HepG2 (cell line): Measurements from ENCODE around the gene KSR1. TPM values are rescaled to one million over a fixed set of nuclear protein-coding genes. Genes with fewer than 3 reads are reported as not detected.

Source experiments
- ATAC-seq: fragments of 200-7000 bp; cut with Tn5 transposase; 3 replicates; pipeline ENCODE4 v1.9.1; 2020; ENCODE audit warnings: mild to moderate bottlenecking, moderate library complexity
- BruUV-seq: library from RNA; stranded (reverse); fragments of 400-500 nt; replicated peaks from 2 replicates; lab custom pipeline; 2021; lab: Mats Ljungman, UMichigan
- CTCF ChIA-PET: fragments of 300-600 bp; formaldehyde crosslinking; extraction: SDS; loops from one replicate; lab custom pipeline; 2021; ENCODE audit warnings: low total read pairs, inconsistent platforms, low intra/inter-chr PET ratio; lab: Yijun Ruan, JAX
- POLR2A ChIA-PET: fragments of 350-600 bp; sonication (Branson Sonifier 250); formaldehyde crosslinking; loops from one replicate; lab custom pipeline; 2020; ENCODE audit warnings: antibody characterized with exemption, inconsistent platforms; lab: Yijun Ruan, JAX
- DNase-seq: peaks from one replicate; pipeline ENCODE4 v3.0.0-alpha.2; 2015; ENCODE audit warnings: low spot score
- FAIRE-seq: peaks from 3 replicates; lab custom pipeline; 2011; peaks lifted over from hg19 to GRCh38; lab: Jason Lieb, UNC
- H2AFZ ChIP-seq: one replicate; pipeline ENCODE4 v1.6.1; 2011; ENCODE audit warnings: low read length, inconsistent platforms
- H3K27ac ChIP-seq: fragments of 300-600 bp; 3 replicates; pipeline ENCODE4 v1.8.0; 2011; ENCODE audit warnings: mixed run types, mild to moderate bottlenecking, mixed read lengths, low read length, inconsistent platforms; ENCODE audit not compliant: insufficient read depth; ENCODE audit errors: extremely low read length
- H3K27me3 ChIP-seq, 2 experiments: fragments of 200-600 bp in 1 of 2; 2 replicates in 1 of 2; 3 replicates in 1 of 2; pipeline versions ENCODE4 v1.6.0 to v1.8.0; 2011; ENCODE audit warnings: low read length in 2 of 2, mild to moderate bottlenecking in 2 of 2, moderate library complexity in 2 of 2, inconsistent platforms in 1 of 2; ENCODE audit not compliant: insufficient read depth in 2 of 2, control insufficient read depth in 1 of 2
- H3K36me3 ChIP-seq, 2 experiments: fragments of 200-600 bp in 1 of 2; replicated peaks in 1 of 2; 2 replicates in 1 of 2; 3 replicates in 1 of 2; pipeline versions ENCODE4 v1.5.1 to v1.8.0; 2011; ENCODE audit warnings: low read length in 2 of 2, inconsistent platforms in 1 of 2; ENCODE audit not compliant: insufficient read depth in 2 of 2, control insufficient read depth in 1 of 2
- H3K4me1 ChIP-seq: 2 replicates; pipeline ENCODE4 v1.5.1; 2012; ENCODE audit warnings: low read length, inconsistent platforms; ENCODE audit not compliant: insufficient read depth
- H3K4me2 ChIP-seq: 2 replicates; pipeline ENCODE4 v1.6.0; 2011; ENCODE audit warnings: low read depth, low read length, inconsistent platforms
- H3K4me3 ChIP-seq, 3 experiments: fragments of 200-600 bp in 1 of 3; sonication (generic), shearing (Covaris generic) in 1 of 3; replicated peaks in 1 of 3; 2 replicates each; pipeline ENCODE4 v1.5.1; 2011 to 2016; ENCODE audit warnings: low read length in 3 of 3, inconsistent platforms in 2 of 3, low read depth in 2 of 3, mild to moderate bottlenecking in 2 of 3, control low read depth in 1 of 3, mixed read lengths in 1 of 3; ENCODE audit not compliant: insufficient read depth in 1 of 3
- H3K79me2 ChIP-seq: one replicate; pipeline ENCODE4 v1.6.1; 2011; ENCODE audit warnings: low read length, inconsistent platforms; ENCODE audit not compliant: insufficient read depth
- H3K9ac ChIP-seq: 2 replicates; pipeline ENCODE4 v1.6.0; 2011; ENCODE audit warnings: mild to moderate bottlenecking, low read depth, low read length, inconsistent platforms; ENCODE audit not compliant: insufficient read depth
- H3K9me3 ChIP-seq: 2 replicates; pipeline ENCODE4 v1.5.1; 2012; ENCODE audit warnings: mild to moderate bottlenecking, low read length
- H4K20me1 ChIP-seq: 2 replicates; pipeline ENCODE4 v1.6.0; 2011; ENCODE audit warnings: inconsistent platforms, mild to moderate bottlenecking, low read length, moderate library complexity; ENCODE audit not compliant: insufficient read depth
- ARNT2 ChIP-seq: sonication (generic); formaldehyde crosslinking; IDR thresholded peaks from 2 replicates; pipeline ENCODE4 v1.8.0; 2022; ENCODE audit warnings: mild to moderate bottlenecking, low read depth, missing genetic modification reagents, moderate library complexity
- GZF1 ChIP-seq: sonication (generic); formaldehyde crosslinking; IDR thresholded peaks from 2 replicates; pipeline ENCODE4 v1.5.1; 2020; ENCODE audit warnings: mild to moderate bottlenecking, missing genetic modification reagents
- HNF4G ChIP-seq, 2 experiments: sonication (generic) in 1 of 2; formaldehyde crosslinking in 1 of 2; IDR thresholded peaks; 2 replicates each; pipeline versions ENCODE4 v1.4.0 to v1.6.1; 2011 to 2020; ENCODE audit warnings: borderline replicate concordance in 2 of 2, low read depth in 2 of 2, mild to moderate bottlenecking in 2 of 2, low read length in 1 of 2, missing genetic modification reagents in 1 of 2, moderate library complexity in 1 of 2
- KAT8 ChIP-seq: IDR thresholded peaks from 2 replicates; pipeline ENCODE4 v1.6.1; 2016; ENCODE audit warnings: missing genetic modification reagents, missing compliant biosample characterization
- NRL ChIP-seq: sonication (generic); formaldehyde crosslinking; IDR thresholded peaks from 2 replicates; pipeline ENCODE4 v1.5.0; 2020; ENCODE audit warnings: missing genetic modification reagents, mild to moderate bottlenecking, moderate library complexity, borderline replicate concordance
- SMC3 ChIP-seq: IDR thresholded peaks from 2 replicates; pipeline ENCODE4 v1.6.1; 2011; ENCODE audit warnings: low read length, improper control_type of control experiment
- TSC22D2 ChIP-seq: sonication (generic); formaldehyde crosslinking; IDR thresholded peaks from 2 replicates; pipeline ENCODE4 v1.5.1; 2020; ENCODE audit warnings: missing genetic modification reagents, mild to moderate bottlenecking, borderline replicate concordance
- ZFP41 ChIP-seq: sonication (generic); formaldehyde crosslinking; IDR thresholded peaks from 2 replicates; pipeline ENCODE4 v1.4.0; 2020; ENCODE audit warnings: mild to moderate bottlenecking, missing genetic modification reagents, borderline replicate concordance
- WGBS: methylation state at CpG from one replicate; pipeline ENCODE4 v1.1.6; 2017; ENCODE audit warnings: low lambda C conversion rate; 5-methylcytosine and 5-hydroxymethylcytosine counted together
- in situ Hi-C: cut with HindIII; loops from 2 replicates; pipeline ENCODE4 v1.10.0; 2017; ENCODE audit warnings: low pct_unique_long_range_greater_than_20kb; ENCODE audit not compliant: extremely low pct_ligation_motif_present
- intact Hi-C: fragments of 100-400 bp; cut with micrococcal nuclease; formaldehyde crosslinking; loops from one replicate; pipeline ENCODE4 v1.10.0; 2022; ENCODE audit not compliant: unreplicated experiment
- polyA plus RNA-seq, 8 experiments: library from polyadenylated mRNA; depleted of rRNA in 3 of 8; stranded (reverse) in 7 of 8; unstranded in 1 of 8; fragments of >200 nt; fragmentation: Illumina TruSeq in 4 of 8; extraction: Trizol in 4 of 8; gene quantifications; 2 replicates each; pipeline versions ENCODE4 v1.2.1 to v1.2.3, GENCODE V29; 2011 to 2016; ENCODE audit warnings: low read depth in 4 of 8, missing spikeins in 1 of 8, mixed read lengths in 1 of 8; ENCODE audit not compliant: insufficient read depth in 1 of 8
- total RNA-seq, 5 experiments: library from RNA; depleted of rRNA; stranded (reverse); fragments of >200 nt; fragmentation: Illumina TruSeq; extraction: Trizol; gene quantifications; 2 replicates each; pipeline ENCODE4 v1.2.3, GENCODE V29; 2016; ENCODE audit warnings: low read depth in 1 of 5
- TF ChIP-seq, protein P1 (sequence below): IDR thresholded peaks from 2 replicates; pipeline ENCODE4 v1.6.1; 2016; ENCODE audit warnings: control low read depth
- TF ChIP-seq, protein P2 (sequence below): sonication (generic); formaldehyde crosslinking; IDR thresholded peaks from 2 replicates; pipeline ENCODE4 v1.4.0; 2020; ENCODE audit warnings: mild to moderate bottlenecking, missing genetic modification reagents
- TF ChIP-seq, protein P3 (sequence below): sonication (generic); formaldehyde crosslinking; IDR thresholded peaks from 2 replicates; pipeline ENCODE4 v1.8.1; 2023; ENCODE audit warnings: mild to moderate bottlenecking, inconsistent platforms, moderate library complexity, missing genetic modification reagents, borderline replicate concordance
- TF ChIP-seq, protein P4 (sequence below): sonication (generic); formaldehyde crosslinking; IDR thresholded peaks from 2 replicates; pipeline ENCODE4 v1.5.0; 2020; ENCODE audit warnings: mild to moderate bottlenecking, missing genetic modification reagents
- TF ChIP-seq, protein P5 (sequence below): sonication (generic); formaldehyde crosslinking; IDR thresholded peaks from 2 replicates; pipeline ENCODE4 v1.8.0; 2022; ENCODE audit warnings: missing genetic modification reagents, mild to moderate bottlenecking, borderline replicate concordance
- TF ChIP-seq, protein P6 (sequence below): sonication (generic); formaldehyde crosslinking; IDR thresholded peaks from 2 replicates; pipeline ENCODE4 v1.9.0; 2022; ENCODE audit warnings: low read depth, missing genetic modification reagents

KSR1 gene
- total and polyA plus RNA-seq, 2 of the 13 experiments (the other 11 are each of a cell fraction or from before 2014, with no cell fraction given) = 10.1 to 16.6 TPM

DNA sequence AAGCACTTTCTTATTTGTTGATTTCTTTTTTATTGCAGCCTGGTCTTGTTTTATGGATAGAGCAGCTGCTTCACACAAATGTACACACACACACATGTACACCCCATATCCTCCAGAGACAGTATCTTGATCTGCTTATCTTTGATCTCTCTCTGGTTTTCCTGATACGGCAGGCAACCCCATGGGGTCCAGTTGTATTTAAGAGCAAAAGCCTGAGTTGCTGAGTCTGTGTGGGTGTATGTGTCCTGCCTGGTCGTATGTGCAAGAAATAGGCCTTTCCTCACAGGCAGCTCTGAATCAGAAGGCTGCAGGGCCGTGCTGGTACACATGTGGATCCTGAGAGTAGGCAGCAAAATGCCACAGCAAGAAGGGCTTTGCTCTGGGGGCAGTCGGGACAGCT is 160.2 kb downstream of the KSR1 start (continued):
- no peak for TF ChIP-seq TSC22D2 (CRISPR knock-in tag)

DNA sequence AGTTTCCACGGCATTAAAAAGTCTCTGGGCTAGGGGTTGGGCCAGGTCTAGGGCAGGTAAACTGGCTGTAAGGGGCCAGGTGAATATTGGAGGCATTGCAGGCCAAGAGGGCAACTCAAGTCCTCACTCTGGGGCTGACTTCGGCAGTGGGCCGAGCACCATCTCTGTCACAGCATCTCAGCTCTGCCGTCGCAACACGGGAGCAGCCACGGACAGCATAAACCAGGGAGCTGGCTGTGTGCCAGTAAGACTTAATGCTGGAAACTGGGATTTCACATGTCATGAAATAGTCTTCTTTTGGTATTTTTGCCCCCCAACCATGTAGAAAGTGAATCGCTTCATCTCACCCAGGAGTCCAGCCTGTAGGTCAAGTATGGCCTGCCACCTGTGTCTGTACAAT is 162.2 kb downstream of the KSR1 start:
- H3K36me3 ChIP-seq = peaks cover 30 to 63% of the 10 kb centered on the region in 2 experiments; a peak in 4 of 5 replicates
- DNase-seq (no peak), FAIRE-seq (no peak), ATAC-seq (no peak)
- H3K4me3 ChIP-seq = no peak overlapping the region
- H3K79me2 ChIP-seq = no peaks in the 10 kb centered on the region
- H3K9ac ChIP-seq = no peak overlapping the region
- no peaks in the 10 kb centered on the region for H3K27me3 ChIP-seq
- WGBS = 96% methylated on average over 4 of the region's 8 CpGs
- intact Hi-C loops (no loop called here), in situ Hi-C loops (no loop called here)
- H3K4me2 ChIP-seq = no peak overlapping the region
- POLR2A ChIA-PET = no interaction called here
- CTCF ChIA-PET = no interaction called here
- no peaks in the 10 kb centered on the region for H3K4me1 ChIP-seq
- no TSS peak for BruUV-seq
- H2AFZ ChIP-seq = no peak overlapping the region
- no peaks in the 10 kb centered on the region for H3K9me3 ChIP-seq
- H3K27ac ChIP-seq = no peak overlapping the region
- H4K20me1 ChIP-seq = no peaks in the 10 kb centered on the region
- TF ChIP-seq, protein P1, sequence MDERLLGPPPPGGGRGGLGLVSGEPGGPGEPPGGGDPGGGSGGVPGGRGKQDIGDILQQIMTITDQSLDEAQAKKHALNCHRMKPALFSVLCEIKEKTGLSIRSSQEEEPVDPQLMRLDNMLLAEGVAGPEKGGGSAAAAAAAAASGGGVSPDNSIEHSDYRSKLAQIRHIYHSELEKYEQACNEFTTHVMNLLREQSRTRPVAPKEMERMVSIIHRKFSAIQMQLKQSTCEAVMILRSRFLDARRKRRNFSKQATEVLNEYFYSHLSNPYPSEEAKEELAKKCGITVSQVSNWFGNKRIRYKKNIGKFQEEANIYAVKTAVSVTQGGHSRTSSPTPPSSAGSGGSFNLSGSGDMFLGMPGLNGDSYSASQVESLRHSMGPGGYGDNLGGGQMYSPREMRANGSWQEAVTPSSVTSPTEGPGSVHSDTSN (CRISPR knock-in tag) = no peak
- TF ChIP-seq SMC3 (no peak), NRL (CRISPR knock-in tag) (no peak), KAT8 (CRISPR knock-in tag) (no peak), HNF4G (IDR thresholded peaks at IDR 0.05; ENCODE audit: borderline replicate concordance, low read depth, low read length) (no peak), HNF4G (CRISPR knock-in tag; IDR thresholded peaks at IDR 0.05; ENCODE audit: borderline replicate concordance, low read depth) (no peak), ZFP41 (CRISPR knock-in tag) (no peak), GZF1 (CRISPR knock-in tag) (no peak), ARNT2 (CRISPR knock-in tag) (no peak)
- TF ChIP-seq, protein P2, sequence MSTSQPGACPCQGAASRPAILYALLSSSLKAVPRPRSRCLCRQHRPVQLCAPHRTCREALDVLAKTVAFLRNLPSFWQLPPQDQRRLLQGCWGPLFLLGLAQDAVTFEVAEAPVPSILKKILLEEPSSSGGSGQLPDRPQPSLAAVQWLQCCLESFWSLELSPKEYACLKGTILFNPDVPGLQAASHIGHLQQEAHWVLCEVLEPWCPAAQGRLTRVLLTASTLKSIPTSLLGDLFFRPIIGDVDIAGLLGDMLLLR (CRISPR knock-in tag) = no peak
- TF ChIP-seq, protein P3, sequence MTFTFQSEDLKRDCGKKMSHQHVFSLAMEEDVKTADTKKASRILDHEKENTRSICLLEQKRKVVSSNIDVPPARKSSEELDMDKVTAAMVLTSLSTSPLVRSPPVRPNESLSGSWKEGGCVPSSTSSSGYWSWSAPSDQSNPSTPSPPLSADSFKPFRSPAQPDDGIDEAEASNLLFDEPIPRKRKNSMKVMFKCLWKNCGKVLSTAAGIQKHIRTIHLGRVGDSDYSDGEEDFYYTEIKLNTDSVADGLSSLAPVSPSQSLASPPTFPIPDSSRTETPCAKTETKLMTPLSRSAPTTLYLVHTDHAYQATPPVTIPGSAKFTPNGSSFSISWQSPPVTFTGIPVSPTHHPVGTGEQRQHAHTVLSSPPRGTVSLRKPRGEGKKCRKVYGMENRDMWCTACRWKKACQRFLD (CRISPR knock-in tag) = no peak
- TF ChIP-seq, protein P4, sequence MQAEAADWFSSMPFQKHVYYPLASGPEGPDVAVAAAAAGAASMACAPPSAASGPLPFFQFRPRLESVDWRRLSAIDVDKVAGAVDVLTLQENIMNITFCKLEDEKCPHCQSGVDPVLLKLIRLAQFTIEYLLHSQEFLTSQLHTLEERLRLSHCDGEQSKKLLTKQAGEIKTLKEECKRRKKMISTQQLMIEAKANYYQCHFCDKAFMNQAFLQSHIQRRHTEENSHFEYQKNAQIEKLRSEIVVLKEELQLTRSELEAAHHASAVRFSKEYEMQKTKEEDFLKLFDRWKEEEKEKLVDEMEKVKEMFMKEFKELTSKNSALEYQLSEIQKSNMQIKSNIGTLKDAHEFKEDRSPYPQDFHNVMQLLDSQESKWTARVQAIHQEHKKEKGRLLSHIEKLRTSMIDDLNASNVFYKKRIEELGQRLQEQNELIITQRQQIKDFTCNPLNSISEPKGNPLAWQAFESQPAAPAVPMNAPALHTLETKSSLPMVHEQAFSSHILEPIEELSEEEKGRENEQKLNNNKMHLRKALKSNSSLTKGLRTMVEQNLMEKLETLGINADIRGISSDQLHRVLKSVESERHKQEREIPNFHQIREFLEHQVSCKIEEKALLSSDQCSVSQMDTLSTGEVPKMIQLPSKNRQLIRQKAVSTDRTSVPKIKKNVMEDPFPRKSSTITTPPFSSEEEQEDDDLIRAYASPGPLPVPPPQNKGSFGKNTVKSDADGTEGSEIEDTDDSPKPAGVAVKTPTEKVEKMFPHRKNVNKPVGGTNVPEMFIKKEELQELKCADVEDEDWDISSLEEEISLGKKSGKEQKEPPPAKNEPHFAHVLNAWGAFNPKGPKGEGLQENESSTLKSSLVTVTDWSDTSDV (CRISPR knock-in tag) = no peak
- TF ChIP-seq, protein P5, sequence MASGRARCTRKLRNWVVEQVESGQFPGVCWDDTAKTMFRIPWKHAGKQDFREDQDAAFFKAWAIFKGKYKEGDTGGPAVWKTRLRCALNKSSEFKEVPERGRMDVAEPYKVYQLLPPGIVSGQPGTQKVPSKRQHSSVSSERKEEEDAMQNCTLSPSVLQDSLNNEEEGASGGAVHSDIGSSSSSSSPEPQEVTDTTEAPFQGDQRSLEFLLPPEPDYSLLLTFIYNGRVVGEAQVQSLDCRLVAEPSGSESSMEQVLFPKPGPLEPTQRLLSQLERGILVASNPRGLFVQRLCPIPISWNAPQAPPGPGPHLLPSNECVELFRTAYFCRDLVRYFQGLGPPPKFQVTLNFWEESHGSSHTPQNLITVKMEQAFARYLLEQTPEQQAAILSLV (CRISPR knock-in tag) = no peak
- TF ChIP-seq, protein P6, sequence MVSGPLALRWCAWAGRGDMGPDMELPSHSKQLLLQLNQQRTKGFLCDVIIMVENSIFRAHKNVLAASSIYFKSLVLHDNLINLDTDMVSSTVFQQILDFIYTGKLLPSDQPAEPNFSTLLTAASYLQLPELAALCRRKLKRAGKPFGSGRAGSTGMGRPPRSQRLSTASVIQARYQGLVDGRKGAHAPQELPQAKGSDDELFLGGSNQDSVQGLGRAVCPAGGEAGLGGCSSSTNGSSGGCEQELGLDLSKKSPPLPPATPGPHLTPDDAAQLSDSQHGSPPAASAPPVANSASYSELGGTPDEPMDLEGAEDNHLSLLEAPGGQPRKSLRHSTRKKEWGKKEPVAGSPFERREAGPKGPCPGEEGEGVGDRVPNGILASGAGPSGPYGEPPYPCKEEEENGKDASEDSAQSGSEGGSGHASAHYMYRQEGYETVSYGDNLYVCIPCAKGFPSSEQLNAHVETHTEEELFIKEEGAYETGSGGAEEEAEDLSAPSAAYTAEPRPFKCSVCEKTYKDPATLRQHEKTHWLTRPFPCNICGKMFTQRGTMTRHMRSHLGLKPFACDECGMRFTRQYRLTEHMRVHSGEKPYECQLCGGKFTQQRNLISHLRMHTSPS (CRISPR knock-in tag) = no peak
